Glutamatergic neuron (in vitro differentiated cells): ENCODE data around the gene PCOLCE2. TPM values are rescaled to one million over a fixed set of nuclear protein-coding genes. Genes with fewer than 3 reads are reported as not detected.

Experiments
- DNase-seq: peaks from one replicate; pipeline ENCODE4 v3.0.0; 2022
- H3K27ac Mint-ChIP-seq: one replicate; pipeline ENCODE4 v1.8.0; 2020; ENCODE audit warnings: mild to moderate bottlenecking, mixed read lengths, inconsistent platforms; ENCODE audit not compliant: unreplicated experiment
- H3K27me3 Mint-ChIP-seq: one replicate; pipeline ENCODE4 v1.8.0; 2020; ENCODE audit warnings: mild to moderate bottlenecking, moderate library complexity, mixed read lengths, inconsistent platforms; ENCODE audit not compliant: unreplicated experiment
- H3K36me3 Mint-ChIP-seq: one replicate; pipeline ENCODE4 v1.8.0; 2020; ENCODE audit warnings: mild to moderate bottlenecking, mixed read lengths, inconsistent platforms; ENCODE audit not compliant: unreplicated experiment
- H3K4me1 Mint-ChIP-seq: one replicate; pipeline ENCODE4 v1.8.0; 2020; ENCODE audit warnings: mild to moderate bottlenecking, low read depth, mixed read lengths, inconsistent platforms; ENCODE audit not compliant: unreplicated experiment
- H3K4me3 Mint-ChIP-seq: one replicate; pipeline ENCODE4 v1.8.0; 2020; ENCODE audit warnings: mild to moderate bottlenecking, mixed read lengths, inconsistent platforms; ENCODE audit not compliant: unreplicated experiment
- H3K9me3 Mint-ChIP-seq: one replicate; pipeline ENCODE4 v1.8.0; 2020; ENCODE audit warnings: mild to moderate bottlenecking, moderate library complexity, mixed read lengths, inconsistent platforms; ENCODE audit not compliant: unreplicated experiment
- total RNA-seq: library from RNA; stranded (reverse); fragmentation: NEBNext Ultra II Directional; extraction: Animal tissue kit (Norgen Biotek cat#: 25700); gene quantifications from one replicate; pipeline ENCODE4 v1.2.1, GENCODE V29; 2021; ENCODE audit not compliant: unreplicated experiment
- TF ChIP-seq, protein P1 (sequence below): fragments of 200-600 bp; sonication (generic); IDR thresholded peaks from one replicate; pipeline ENCODE4 v1.5.0; 2021; ENCODE audit not compliant: partially characterized antibody, unreplicated experiment

The PCOLCE2 gene
- total RNA-seq, 1 donor from 2014 or later: 33.4 TPM

DNA sequence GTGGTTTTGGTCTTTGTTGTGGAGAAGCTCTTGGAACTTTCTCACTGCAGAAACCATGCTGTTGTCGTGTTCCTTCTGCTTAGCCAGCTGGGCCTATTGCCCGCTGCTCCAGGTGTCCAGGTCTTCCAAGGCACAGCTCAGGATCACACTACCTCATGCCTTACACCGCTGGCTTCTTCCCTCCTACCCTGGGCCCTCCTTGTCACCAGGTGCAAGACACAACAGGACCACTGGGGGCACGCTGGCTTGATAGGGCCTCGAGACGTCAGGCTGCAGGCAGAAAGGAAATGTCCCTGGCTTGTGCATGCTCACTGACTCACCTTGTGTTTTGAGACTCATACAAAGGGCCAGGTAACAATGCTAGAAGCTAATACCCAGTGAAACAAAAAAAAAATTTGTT lies 42.3 kb upstream of the PCOLCE2 start:
- TF ChIP-seq, protein P1, sequence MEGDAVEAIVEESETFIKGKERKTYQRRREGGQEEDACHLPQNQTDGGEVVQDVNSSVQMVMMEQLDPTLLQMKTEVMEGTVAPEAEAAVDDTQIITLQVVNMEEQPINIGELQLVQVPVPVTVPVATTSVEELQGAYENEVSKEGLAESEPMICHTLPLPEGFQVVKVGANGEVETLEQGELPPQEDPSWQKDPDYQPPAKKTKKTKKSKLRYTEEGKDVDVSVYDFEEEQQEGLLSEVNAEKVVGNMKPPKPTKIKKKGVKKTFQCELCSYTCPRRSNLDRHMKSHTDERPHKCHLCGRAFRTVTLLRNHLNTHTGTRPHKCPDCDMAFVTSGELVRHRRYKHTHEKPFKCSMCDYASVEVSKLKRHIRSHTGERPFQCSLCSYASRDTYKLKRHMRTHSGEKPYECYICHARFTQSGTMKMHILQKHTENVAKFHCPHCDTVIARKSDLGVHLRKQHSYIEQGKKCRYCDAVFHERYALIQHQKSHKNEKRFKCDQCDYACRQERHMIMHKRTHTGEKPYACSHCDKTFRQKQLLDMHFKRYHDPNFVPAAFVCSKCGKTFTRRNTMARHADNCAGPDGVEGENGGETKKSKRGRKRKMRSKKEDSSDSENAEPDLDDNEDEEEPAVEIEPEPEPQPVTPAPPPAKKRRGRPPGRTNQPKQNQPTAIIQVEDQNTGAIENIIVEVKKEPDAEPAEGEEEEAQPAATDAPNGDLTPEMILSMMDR: no peak
- H3K36me3 Mint-ChIP-seq: no peaks in the 10 kb centered on the region
- no peak overlapping the region for H3K27ac Mint-ChIP-seq
- H3K27me3 Mint-ChIP-seq: no peaks in the 10 kb centered on the region
- DNase-seq: no peak
- no peaks in the 10 kb centered on the region for H3K9me3 Mint-ChIP-seq
- no peaks in the 10 kb centered on the region for H3K4me1 Mint-ChIP-seq
- H3K4me3 Mint-ChIP-seq: no peak overlapping the region

GRCh38 chr3:142930463-142930862 lies 41.6 kb upstream of the PCOLCE2 start:
- no peak overlapping the region for H3K27ac Mint-ChIP-seq
- no peaks in the 10 kb centered on the region for H3K9me3 Mint-ChIP-seq
- TF ChIP-seq, protein P1: no peak
- no peaks in the 10 kb centered on the region for H3K36me3 Mint-ChIP-seq
- no peak overlapping the region for H3K4me3 Mint-ChIP-seq
- DNase-seq: no peak
- H3K27me3 Mint-ChIP-seq: no peaks in the 10 kb centered on the region
- H3K4me1 Mint-ChIP-seq: no peaks in the 10 kb centered on the region

GRCh38 chr3:142929890-142930289 lies 41.0 kb upstream of the PCOLCE2 start:
- H3K36me3 Mint-ChIP-seq: no peaks in the 10 kb centered on the region
- no peak for DNase-seq
- H3K4me1 Mint-ChIP-seq: no peaks in the 10 kb centered on the region
- no peaks in the 10 kb centered on the region for H3K27me3 Mint-ChIP-seq
- no peaks in the 10 kb centered on the region for H3K9me3 Mint-ChIP-seq
- H3K4me3 Mint-ChIP-seq: no peak overlapping the region
- H3K27ac Mint-ChIP-seq: no peak overlapping the region
- TF ChIP-seq, protein P1: no peak

GRCh38 chr3:142929109-142929508 lies 40.2 kb upstream of the PCOLCE2 start:
- TF ChIP-seq, protein P1: no peak
- no peaks in the 10 kb centered on the region for H3K4me1 Mint-ChIP-seq
- H3K36me3 Mint-ChIP-seq: peaks cover 5% of the 10 kb centered on the region
- H3K27me3 Mint-ChIP-seq: no peaks in the 10 kb centered on the region
- H3K4me3 Mint-ChIP-seq: no peak overlapping the region
- peak; percentile 46 for DNase-seq
- no peak overlapping the region for H3K27ac Mint-ChIP-seq
- no peaks in the 10 kb centered on the region for H3K9me3 Mint-ChIP-seq

DNA sequence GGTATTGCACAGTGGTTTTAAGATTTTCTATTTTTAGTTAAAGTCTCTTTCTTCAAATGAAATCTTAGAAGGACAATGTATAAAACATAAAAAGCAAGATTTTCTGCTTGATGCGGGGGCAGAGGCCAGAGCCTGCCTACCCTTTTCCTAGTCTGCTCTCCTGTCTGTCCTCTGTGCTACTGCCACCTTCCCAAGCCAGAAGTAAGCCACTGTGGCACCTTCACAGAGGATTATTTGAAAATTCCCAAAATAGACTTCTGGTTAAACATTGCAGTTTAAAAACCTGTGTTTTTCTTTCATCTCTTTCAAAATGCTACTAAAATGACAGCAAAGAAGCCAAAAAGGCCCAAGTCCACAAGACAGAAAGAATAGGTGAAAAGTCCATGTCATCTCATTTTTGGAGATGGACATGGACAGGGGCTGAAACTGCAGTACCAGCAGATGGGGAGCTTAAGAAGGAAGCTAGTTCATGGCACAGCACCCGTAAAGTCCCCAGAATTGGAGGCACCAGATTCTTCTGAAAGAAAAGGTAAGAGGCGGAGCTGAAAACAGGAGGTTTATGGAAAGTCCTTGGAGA lies 37.6 kb upstream of the PCOLCE2 start:
- Mint-ChIP-seq H3K4me1 (no peaks in the 10 kb centered on the region), H3K9me3 (no peaks in the 10 kb centered on the region), H3K4me3 (no peak overlapping the region), H3K36me3 (peaks cover 5% of the 10 kb centered on the region), H3K27ac (no peak overlapping the region), H3K27me3 (peaks cover 2% of the 10 kb centered on the region)
- TF ChIP-seq, protein P1: no peak
- DNase-seq: no peak
